Upper lobe of left lung (tissue), 6 donors: ENCODE measurements around the gene DPP6. TPM values are rescaled to one million over a fixed set of nuclear protein-coding genes. Genes with fewer than 3 reads are reported as not detected.

Source experiments
- ATAC-seq, 2 donors: fragments of 200-7000 bp; cut with Tn5 transposase; one replicate each; pipeline ENCODE4 v1.9.1; 2022; ENCODE audit warnings: mild to moderate bottlenecking in 2 of 2, moderate library complexity in 2 of 2; ENCODE audit not compliant: low FRiP score in 2 of 2
- DNase-seq, 2 donors: peaks; one replicate each; pipeline ENCODE4 v3.0.0-alpha.2; 2019 to 2020
- H3K27ac ChIP-seq, 4 donors: fragments of 200-600 bp; sonication (generic); one replicate each; pipeline ENCODE4 v1.5.1; 2016 to 2019
- H3K27me3 ChIP-seq, 4 donors: fragments of 200-600 bp; sonication (generic); one replicate each; pipeline ENCODE4 v1.5.1; 2017 to 2019
- H3K36me3 ChIP-seq, 4 donors: fragments of 200-600 bp; sonication (generic); one replicate each; pipeline ENCODE4 v1.5.1; 2016 to 2019
- H3K4me1 ChIP-seq, 4 donors: fragments of 200-600 bp; sonication (generic); one replicate each; pipeline ENCODE4 v1.5.1; 2018 to 2019
- H3K4me3 ChIP-seq, 4 donors: fragments of 200-600 bp; sonication (generic); one replicate each; pipeline ENCODE4 v1.5.1; 2017 to 2019; ENCODE audit warnings: mild to moderate bottlenecking in 2 of 4, moderate library complexity in 1 of 4
- H3K9me3 ChIP-seq, 4 donors: fragments of 200-600 bp; sonication (generic); one replicate each; pipeline ENCODE4 v1.5.1; 2018 to 2019
- EP300 ChIP-seq, 4 donors: sonication (generic); formaldehyde crosslinking; IDR thresholded peaks; one replicate each; pipeline ENCODE4 v1.5.1; 2017; ENCODE audit warnings: antibody characterized with exemption in 4 of 4, control low read depth in 2 of 4
- POLR2A ChIP-seq, 4 donors: fragments of 450-650 bp; IDR thresholded peaks; one replicate each; pipeline ENCODE4 v1.5.1; 2016 to 2017; ENCODE audit warnings: antibody characterized with exemption in 4 of 4, mild to moderate bottlenecking in 2 of 4
- POLR2AphosphoS5 ChIP-seq, 2 donors: sonication (generic); formaldehyde crosslinking; IDR thresholded peaks; one replicate each; pipeline ENCODE4 v1.5.1; 2017; ENCODE audit warnings: antibody characterized with exemption in 2 of 2
- WGBS, 2 donors: methylation state at CpG; one replicate each; pipeline ENCODE4 v1.1.5; 2017 to 2018; 5-methylcytosine and 5-hydroxymethylcytosine counted together
- total RNA-seq, 6 donors: library from RNA; depleted of rRNA in 4 of 6; stranded (reverse); fragments of >200 nt in 4 of 6; gene quantifications; one replicate each; pipeline versions ENCODE4 v1.1.0 to v1.2.1, GENCODE V29; 2016 to 2021
- TF ChIP-seq, protein P1 (sequence below), 6 experiments: fragments of 450-650 bp in 4 of 6; fragments of 200-600 bp in 2 of 6; sonication (generic) in 2 of 6; IDR thresholded peaks; one replicate each; pipeline ENCODE4 v1.5.1; 2016 to 2019; ENCODE audit warnings: antibody characterized with exemption in 6 of 6
- donor health status: DM: no; HTN: no; CAD: no; lungs with moderate emphysema.
- donor health status: DM: no; HTN: yes; CAD: no; lungs with severe emphysema.

The DPP6 gene
- total RNA-seq, 6 donors from 2014 or later: 0.49 to 3.1 (median 0.86) TPM; not detected in 2

DNA sequence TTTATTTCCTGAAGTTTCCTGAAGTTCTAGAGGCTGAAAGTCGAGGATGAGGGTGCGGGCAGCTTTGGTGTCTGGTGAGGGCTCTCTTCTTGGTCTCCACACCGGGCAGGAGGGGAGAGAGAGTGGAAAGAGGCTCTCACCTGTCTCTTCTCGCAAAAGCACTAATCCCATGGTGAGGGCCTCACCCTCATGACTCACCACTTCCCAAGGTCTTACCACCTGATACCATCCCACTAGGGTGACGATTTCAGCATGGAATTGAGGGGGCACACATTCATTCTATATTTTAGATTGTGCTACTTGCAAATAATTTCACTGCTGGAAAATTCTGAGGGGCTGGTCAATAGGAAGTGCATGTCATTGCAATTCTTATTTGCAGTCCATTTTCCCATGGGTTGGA is 292.9 kb downstream of the DPP6 start:
- H3K27me3 ChIP-seq: no peaks in the 10 kb centered on the region
- H3K4me1 ChIP-seq: no peaks in the 10 kb centered on the region
- DNase-seq (no peak), ATAC-seq (peak in 1 of 2 donors; percentile 37)
- TF ChIP-seq POLR2AphosphoS5 (IDR thresholded peaks at IDR 0.05) (no peak), EP300 (IDR thresholded peaks at IDR 0.05) (no peak)
- TF ChIP-seq, protein P1, sequence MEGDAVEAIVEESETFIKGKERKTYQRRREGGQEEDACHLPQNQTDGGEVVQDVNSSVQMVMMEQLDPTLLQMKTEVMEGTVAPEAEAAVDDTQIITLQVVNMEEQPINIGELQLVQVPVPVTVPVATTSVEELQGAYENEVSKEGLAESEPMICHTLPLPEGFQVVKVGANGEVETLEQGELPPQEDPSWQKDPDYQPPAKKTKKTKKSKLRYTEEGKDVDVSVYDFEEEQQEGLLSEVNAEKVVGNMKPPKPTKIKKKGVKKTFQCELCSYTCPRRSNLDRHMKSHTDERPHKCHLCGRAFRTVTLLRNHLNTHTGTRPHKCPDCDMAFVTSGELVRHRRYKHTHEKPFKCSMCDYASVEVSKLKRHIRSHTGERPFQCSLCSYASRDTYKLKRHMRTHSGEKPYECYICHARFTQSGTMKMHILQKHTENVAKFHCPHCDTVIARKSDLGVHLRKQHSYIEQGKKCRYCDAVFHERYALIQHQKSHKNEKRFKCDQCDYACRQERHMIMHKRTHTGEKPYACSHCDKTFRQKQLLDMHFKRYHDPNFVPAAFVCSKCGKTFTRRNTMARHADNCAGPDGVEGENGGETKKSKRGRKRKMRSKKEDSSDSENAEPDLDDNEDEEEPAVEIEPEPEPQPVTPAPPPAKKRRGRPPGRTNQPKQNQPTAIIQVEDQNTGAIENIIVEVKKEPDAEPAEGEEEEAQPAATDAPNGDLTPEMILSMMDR (IDR thresholded peaks at IDR 0.05): no peak
- 81 to 84% methylated on average over 5 of the region's 5 CpGs for WGBS, 2 donors
- no peak overlapping the region for H3K4me3 ChIP-seq
- peaks cover 0 to 3% (median 0%) of the 10 kb centered on the region in 4 donors for H3K9me3 ChIP-seq
- H3K27ac ChIP-seq: no peak overlapping the region
- no peaks in the 10 kb centered on the region for H3K36me3 ChIP-seq

DNA sequence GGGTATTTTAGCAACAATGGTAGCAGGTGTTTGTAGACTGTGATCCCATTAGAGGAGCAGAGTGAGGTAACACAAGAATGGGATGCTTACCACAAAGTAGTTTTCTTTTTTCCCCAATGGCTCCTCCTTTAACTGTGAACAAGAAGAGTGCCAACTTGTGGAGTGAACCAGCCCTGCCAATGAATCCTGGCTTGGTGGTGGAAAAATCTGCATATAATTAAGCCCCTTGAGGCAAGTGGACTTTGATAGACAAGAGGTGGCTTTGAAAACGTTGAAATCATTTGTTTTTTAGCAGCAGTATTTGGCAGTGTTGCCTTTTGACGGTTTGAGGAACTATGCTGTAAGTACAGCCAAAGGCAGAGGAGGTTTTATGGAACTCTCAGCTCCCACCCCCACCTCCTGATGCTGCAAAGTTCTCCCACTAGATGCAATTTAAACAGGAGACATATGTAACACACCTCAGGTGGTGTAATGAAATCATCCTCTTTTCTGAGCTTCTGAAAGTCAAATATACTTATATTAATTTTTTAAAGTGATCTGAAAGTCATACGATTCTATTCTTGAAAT is 295.6 kb downstream of the DPP6 start:
- TF ChIP-seq EP300 (IDR thresholded peaks at IDR 0.05) (no peak), POLR2AphosphoS5 (IDR thresholded peaks at IDR 0.05) (no peak), POLR2A (IDR thresholded peaks at IDR 0.05) (no peak)
- TF ChIP-seq, protein P1 (IDR thresholded peaks at IDR 0.05): no peak
- DNase-seq: no peak
- ATAC-seq: no peak
- H3K27ac ChIP-seq: no peak overlapping the region
- peaks cover 0 to 3% (median 0%) of the 10 kb centered on the region in 4 donors for H3K9me3 ChIP-seq
- no peak overlapping the region for H3K4me3 ChIP-seq
- no peaks in the 10 kb centered on the region for H3K36me3 ChIP-seq
- H3K27me3 ChIP-seq: no peaks in the 10 kb centered on the region
- 40 to 52% methylated on average over 3 of the region's 3 CpGs for WGBS, 2 donors
- H3K4me1 ChIP-seq: no peaks in the 10 kb centered on the region

DNA sequence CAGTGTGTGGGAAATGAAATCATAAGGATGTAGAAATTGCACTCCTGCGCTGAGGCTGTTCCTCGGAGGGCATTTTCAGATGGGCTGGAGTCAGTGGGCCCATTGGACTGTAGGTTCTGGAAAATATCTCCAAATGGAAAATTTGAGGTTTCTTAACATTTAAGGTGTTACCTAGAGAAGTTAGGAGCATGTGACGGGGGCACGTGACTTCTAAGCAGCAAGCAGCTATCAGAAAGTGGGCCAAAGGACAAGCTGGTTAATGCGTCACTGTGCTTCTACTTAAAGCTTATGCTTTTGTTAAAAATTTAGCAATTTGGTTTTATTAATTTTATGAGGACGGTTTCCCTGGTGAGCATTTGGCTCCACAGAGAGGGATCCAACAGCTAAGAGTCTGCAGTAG is 298.7 kb downstream of the DPP6 start:
- Histone ChIP-seq H3K4me3 (no peak overlapping the region), H3K9me3 (peaks cover 0 to 3% (median 0%) of the 10 kb centered on the region in 4 donors), H3K4me1 (no peaks in the 10 kb centered on the region), H3K36me3 (no peaks in the 10 kb centered on the region), H3K27me3 (no peaks in the 10 kb centered on the region), H3K27ac (no peak overlapping the region)
- DNase-seq (no peak), ATAC-seq (no peak)
- 85 to 92% methylated on average over 6 of the region's 6 CpGs for WGBS, 2 donors
- TF ChIP-seq EP300 (IDR thresholded peaks at IDR 0.05) (no peak), POLR2AphosphoS5 (IDR thresholded peaks at IDR 0.05) (no peak), POLR2A (IDR thresholded peaks at IDR 0.05) (no peak)
- TF ChIP-seq, protein P1 (IDR thresholded peaks at IDR 0.05): no peak

DNA sequence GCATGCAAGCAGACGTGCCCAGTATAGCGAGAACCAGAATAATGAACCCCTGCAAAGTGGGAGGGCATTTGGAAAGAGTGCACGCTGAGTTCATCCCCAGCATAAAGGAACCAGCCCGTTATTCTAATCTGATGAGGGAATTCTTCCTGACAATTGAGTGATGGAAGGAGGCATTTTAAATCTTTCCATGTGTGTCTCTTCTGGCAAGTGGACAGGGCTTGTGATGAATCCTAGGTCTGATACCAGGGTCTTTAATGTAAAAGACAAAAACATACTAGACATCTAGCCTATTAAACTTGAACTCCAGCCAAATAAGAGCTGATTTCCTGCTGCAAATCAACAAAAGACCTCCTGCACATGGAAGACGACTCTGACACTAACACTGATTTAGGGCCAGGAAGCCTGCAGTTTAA is 301.2 kb downstream of the DPP6 start:
- DNase-seq (no peak), ATAC-seq (no peak)

DNA sequence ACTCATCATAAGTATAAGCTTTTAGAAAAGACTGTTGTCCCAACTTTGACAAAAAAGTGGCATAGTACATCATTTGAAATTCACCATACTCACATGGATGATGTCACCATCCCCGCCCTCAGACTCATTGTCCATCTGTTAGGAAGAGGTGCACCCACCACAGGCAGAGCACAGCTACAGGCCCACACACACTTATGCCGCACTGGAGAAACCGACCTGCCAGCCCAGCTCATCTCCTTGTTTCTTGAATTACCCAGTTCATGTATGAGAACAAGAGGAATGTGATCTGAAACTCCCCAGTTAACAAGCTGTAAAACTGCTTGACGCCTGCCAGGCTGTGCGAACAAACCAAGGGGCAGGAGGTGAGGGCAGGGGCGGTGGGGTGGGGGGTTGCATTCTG is 312.0 kb downstream of the DPP6 start:
- no peaks in the 10 kb centered on the region for H3K9me3 ChIP-seq
- no peak overlapping the region for H3K4me3 ChIP-seq
- TF ChIP-seq, protein P1 (IDR thresholded peaks at IDR 0.05): no peak
- TF ChIP-seq POLR2AphosphoS5 (IDR thresholded peaks at IDR 0.05) (no peak), POLR2A (IDR thresholded peaks at IDR 0.05) (no peak), EP300 (IDR thresholded peaks at IDR 0.05) (no peak)
- no peak for DNase-seq
- WGBS, 2 donors: 72 to 79% methylated on average over 6 of the region's 6 CpGs
- H3K36me3 ChIP-seq: no peaks in the 10 kb centered on the region
- no peaks in the 10 kb centered on the region for H3K4me1 ChIP-seq
- ATAC-seq: no peak
- H3K27me3 ChIP-seq: no peaks in the 10 kb centered on the region
- no peak overlapping the region for H3K27ac ChIP-seq

More for the DNA sequence above, 301.2 kb downstream of the DPP6 start:
- H3K27ac ChIP-seq: no peak overlapping the region
- no peaks in the 10 kb centered on the region for H3K4me1 ChIP-seq
- 44 to 50% methylated on average over 5 of the region's 5 CpGs for whole genome bisulfite sequencing, 2 donors
- H3K4me3 ChIP-seq: no peak overlapping the region
- no peaks in the 10 kb centered on the region for H3K36me3 ChIP-seq
- peaks cover 0 to 3% (median 0%) of the 10 kb centered on the region in 4 donors for H3K9me3 ChIP-seq
- no peak for TF ChIP-seq POLR2A (IDR thresholded peaks at IDR 0.05)
- H3K27me3 ChIP-seq: no peaks in the 10 kb centered on the region
